Astrocyte of the cerebellum (primary cell): ENCODE measurements around the gene VPS13D.

ENCODE experiments used
- DNase-seq: peaks from one replicate; pipeline ENCODE4 v3.0.0-alpha.2; 2011; ENCODE audit warnings: low read depth
- H3K4me3 ChIP-seq: 2 replicates; pipeline ENCODE4 v1.5.1; 2011; ENCODE audit warnings: mild to moderate bottlenecking, low read depth, low read length, moderate library complexity
- CTCF ChIP-seq: IDR thresholded peaks from 2 replicates; pipeline ENCODE4 v1.5.1; 2012; ENCODE audit warnings: low read length, low read depth, moderate library complexity, mild to moderate bottlenecking; ENCODE audit errors: missing control alignments
- in situ Hi-C: cut with HindIII; loops from 2 replicates; pipeline ENCODE4 v1.10.0; 2017; ENCODE audit warnings: low sequenced_read_pairs

Gene VPS13D

GRCh38 chr1:12472798-12473551 is 243.1 kb downstream of the VPS13D start:
- DNase-seq = no peak
- no peak for TF ChIP-seq CTCF
- in situ Hi-C loops = no loop called here
- H3K4me3 ChIP-seq = no peak overlapping the region

GRCh38 chr1:12473596-12474362 is 243.9 kb downstream of the VPS13D start:
- TF ChIP-seq CTCF = no peak
- in situ Hi-C loops = no loop called here
- DNase-seq = no peak
- H3K4me3 ChIP-seq = no peak overlapping the region

- DNase-seq = no peak
- TF ChIP-seq CTCF = no peak
- in situ Hi-C loops = no loop called here
- no peak overlapping the region for H3K4me3 ChIP-seq
Observed at GRCh38 chr1:12475101-12475500, 245.3 kb downstream of the VPS13D start.

- TF ChIP-seq CTCF = no peak
- in situ Hi-C loops = no loop called here
- no peak for DNase-seq
- no peak overlapping the region for H3K4me3 ChIP-seq
Observed at GRCh38 chr1:12475530-12475934, 245.7 kb downstream of the VPS13D start.

- no peak overlapping the region for H3K4me3 ChIP-seq
- no peak for TF ChIP-seq CTCF
- in situ Hi-C loops = no loop called here
- DNase-seq = peak; percentile 52
Observed at GRCh38 chr1:12475947-12476346, 246.1 kb downstream of the VPS13D start.

GRCh38 chr1:12477314-12477713 is 247.5 kb downstream of the VPS13D start:
- in situ Hi-C loops = no loop called here

More at GRCh38 chr1:12477314-12477713, 247.5 kb downstream of the VPS13D start:
- no peak for DNase-seq
- no peak for TF ChIP-seq CTCF
- no peak overlapping the region for H3K4me3 ChIP-seq
